Gastrocnemius medialis (tissue), 4 donors: ENCODE results near the gene DRC3. TPM values are rescaled to one million over a fixed set of nuclear protein-coding genes. Genes with fewer than 3 reads are reported as not detected.

Experiments
- ATAC-seq, 2 donors: fragments of 150-250 bp; one replicate each; pipeline ENCODE4 v1.9.1; 2016
- DNase-seq, 2 donors: peaks; one replicate each; pipeline ENCODE4 v3.0.0-alpha.2; 2019
- H3K27ac ChIP-seq, 4 donors: fragments of 200-600 bp; sonication (generic); 1 replicate in 1 of 4; 2 replicates in 3 of 4; pipeline ENCODE4 v1.5.1; 2016 to 2018; ENCODE audit warnings: mild to moderate bottlenecking in 2 of 4, moderate library complexity in 1 of 4
- H3K27me3 ChIP-seq, 3 donors: fragments of 200-600 bp; sonication (generic) in 2 of 3; 1 replicate in 1 of 3; 2 replicates in 2 of 3; pipeline versions ENCODE4 v1.5.1 to v1.6.0; 2016 to 2019; ENCODE audit warnings: mild to moderate bottlenecking in 1 of 3, moderate library complexity in 1 of 3
- H3K36me3 ChIP-seq, 2 donors: fragments of 200-600 bp; sonication (generic) in 1 of 2; one replicate each; pipeline ENCODE4 v1.5.1; 2017 to 2018
- H3K4me1 ChIP-seq, 2 donors: fragments of 200-600 bp; sonication (generic) in 1 of 2; one replicate each; pipeline ENCODE4 v1.5.1; 2016 to 2017; ENCODE audit warnings: mild to moderate bottlenecking in 2 of 2
- H3K4me3 ChIP-seq, 4 donors: fragments of 200-600 bp; sonication (generic) in 3 of 4; 1 replicate in 1 of 4; 2 replicates in 3 of 4; pipeline ENCODE4 v1.5.1; 2016 to 2019; ENCODE audit warnings: mild to moderate bottlenecking in 2 of 4
- H3K9me3 ChIP-seq, 3 donors: fragments of 200-600 bp; sonication (generic) in 2 of 3; 1 replicate in 1 of 3; 2 replicates in 2 of 3; pipeline ENCODE4 v1.5.1; 2016 to 2019
- POLR2A ChIP-seq, 2 donors: fragments of 450-650 bp; IDR thresholded peaks; one replicate each; pipeline ENCODE4 v1.6.1; 2017; ENCODE audit warnings: antibody characterized with exemption in 2 of 2, mild to moderate bottlenecking in 2 of 2, moderate library complexity in 2 of 2
- in situ Hi-C, 4 donors: fragments of 200-750 bp; cut with MboI; loops; one replicate each; pipeline versions ENCODE4 v1.15.0 to v1.8.0; 2017; ENCODE audit warnings: low sequenced_read_pairs in 4 of 4
- intact Hi-C: fragments of 100-400 bp; cut with DNase I; formaldehyde crosslinking; loops from one replicate; pipeline ENCODE4 v1.15.1; 2023; ENCODE audit warnings: low total_unique reads
- total RNA-seq, 4 donors: library from RNA; depleted of rRNA; stranded (reverse); fragments of >200 nt; gene quantifications; one replicate each; pipeline versions ENCODE4 v1.1.0 to v1.2.3, GENCODE V29; 2016
- TF ChIP-seq, protein P1 (sequence below), 5 experiments: fragments of 450-650 bp in 3 of 5; fragments of 200-600 bp in 2 of 5; sonication (generic) in 2 of 5; IDR thresholded peaks in 4 of 5; conservative IDR thresholded peaks in 1 of 5; 1 replicate in 4 of 5; 2 replicates in 1 of 5; pipeline ENCODE4 v1.5.1; 2016 to 2019; ENCODE audit warnings: antibody characterized with exemption in 5 of 5, mild to moderate bottlenecking in 3 of 5, moderate library complexity in 3 of 5

Gene DRC3
- total RNA-seq, 4 donors from 2014 or later, result 0.05 to 0.81 (median 0.28) TPM

DNA sequence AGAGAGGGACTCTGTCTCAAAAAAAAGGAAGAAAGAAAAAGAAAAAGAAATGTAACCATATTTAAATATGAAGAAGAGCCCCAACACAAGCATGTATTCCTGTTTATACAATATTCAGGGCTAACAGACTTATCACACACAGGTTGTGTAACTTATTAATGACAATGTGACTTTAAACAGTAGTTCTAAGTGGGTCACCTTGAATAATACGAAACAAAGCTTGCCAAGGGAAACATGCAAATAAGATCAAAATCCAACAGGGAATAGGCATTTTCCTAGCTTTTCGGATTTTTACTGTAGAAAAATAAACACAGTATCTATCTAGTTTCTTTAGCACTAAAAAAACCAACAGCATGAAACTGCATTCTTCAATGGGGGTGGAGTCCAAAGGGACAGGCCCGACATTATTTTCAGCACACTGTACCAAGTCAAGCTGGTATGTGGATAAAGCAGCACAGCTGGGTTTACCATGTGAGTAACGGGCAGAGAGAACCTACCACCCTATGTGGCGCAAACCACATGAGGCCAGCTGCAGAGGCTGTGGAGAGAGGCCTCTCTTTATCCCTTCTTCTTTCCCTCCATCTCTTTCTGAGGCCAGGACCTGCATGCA, 45.7 kb upstream of the DRC3 start:
- peak overlapping the region; percentile 8 to 60 (median 45) for H3K27ac ChIP-seq
- TF ChIP-seq, protein P1, sequence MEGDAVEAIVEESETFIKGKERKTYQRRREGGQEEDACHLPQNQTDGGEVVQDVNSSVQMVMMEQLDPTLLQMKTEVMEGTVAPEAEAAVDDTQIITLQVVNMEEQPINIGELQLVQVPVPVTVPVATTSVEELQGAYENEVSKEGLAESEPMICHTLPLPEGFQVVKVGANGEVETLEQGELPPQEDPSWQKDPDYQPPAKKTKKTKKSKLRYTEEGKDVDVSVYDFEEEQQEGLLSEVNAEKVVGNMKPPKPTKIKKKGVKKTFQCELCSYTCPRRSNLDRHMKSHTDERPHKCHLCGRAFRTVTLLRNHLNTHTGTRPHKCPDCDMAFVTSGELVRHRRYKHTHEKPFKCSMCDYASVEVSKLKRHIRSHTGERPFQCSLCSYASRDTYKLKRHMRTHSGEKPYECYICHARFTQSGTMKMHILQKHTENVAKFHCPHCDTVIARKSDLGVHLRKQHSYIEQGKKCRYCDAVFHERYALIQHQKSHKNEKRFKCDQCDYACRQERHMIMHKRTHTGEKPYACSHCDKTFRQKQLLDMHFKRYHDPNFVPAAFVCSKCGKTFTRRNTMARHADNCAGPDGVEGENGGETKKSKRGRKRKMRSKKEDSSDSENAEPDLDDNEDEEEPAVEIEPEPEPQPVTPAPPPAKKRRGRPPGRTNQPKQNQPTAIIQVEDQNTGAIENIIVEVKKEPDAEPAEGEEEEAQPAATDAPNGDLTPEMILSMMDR (IDR thresholded peaks at IDR 0.05 in 4 of 5, conservative IDR thresholded peaks at IDR 0.05 in 1 of 5), result no peak
- no peak for TF ChIP-seq POLR2A (IDR thresholded peaks at IDR 0.05)
- ATAC-seq (no peak), DNase-seq (no peak)
- peaks cover 40 to 52% of the 10 kb centered on the region in 2 donors for H3K4me1 ChIP-seq
- intact Hi-C loops (no loop called here), in situ Hi-C loops (loop anchor here in 2 of 4 donors (10.0 to 25.0 kb wide), 2 partner anchors 58 to 110 kb away; partner anchors contain the start of genes ATPAF2 (in 1 of the 2) and GID4 (in 1 of the 2))
- no peak overlapping the region for H3K4me3 ChIP-seq
- no peaks in the 10 kb centered on the region for H3K27me3 ChIP-seq
- no peaks in the 10 kb centered on the region for H3K9me3 ChIP-seq
- no peaks in the 10 kb centered on the region for H3K36me3 ChIP-seq

DNA sequence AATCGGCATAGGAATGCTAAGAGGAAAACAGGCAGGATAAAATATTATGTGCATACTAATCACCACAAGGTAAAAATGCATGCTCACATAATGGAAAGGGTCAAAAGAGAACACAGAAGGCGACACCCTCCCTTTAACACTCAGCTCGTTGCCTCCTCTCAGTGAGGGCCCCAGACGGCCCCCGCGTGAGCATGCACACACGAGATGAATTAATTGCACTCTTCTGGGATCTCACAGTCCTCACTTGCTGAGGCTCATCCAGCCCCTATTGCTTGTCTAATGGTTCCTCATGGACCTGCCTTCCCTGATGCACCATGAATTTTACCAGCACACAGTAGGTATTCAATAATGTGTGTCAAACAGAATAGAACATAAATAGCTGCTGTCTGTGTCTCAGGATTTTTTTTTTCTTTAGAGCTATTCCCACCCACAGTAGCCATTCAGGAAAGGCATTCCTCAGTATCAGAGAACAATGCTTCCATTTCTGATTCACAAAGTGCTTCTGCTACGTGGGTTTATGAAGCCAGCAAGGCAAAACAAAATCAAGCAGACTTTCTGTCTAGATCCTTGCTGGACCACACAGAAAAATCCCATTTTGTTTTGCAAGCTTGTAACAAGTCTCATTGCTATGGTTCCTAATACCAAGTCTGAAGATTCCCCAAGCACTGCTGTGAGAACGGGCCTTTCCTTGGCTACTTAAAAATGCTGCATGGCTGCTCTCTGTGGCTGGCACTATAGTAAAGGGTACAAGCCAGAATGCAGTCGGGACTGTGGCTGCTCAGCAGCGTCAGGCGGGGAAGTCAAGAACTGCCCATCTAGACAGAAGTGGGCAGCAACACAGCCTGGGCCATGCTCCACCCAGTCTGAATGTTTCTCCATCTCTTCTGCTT, 44.0 kb upstream of the DRC3 start:
- no peaks in the 10 kb centered on the region for H3K27me3 ChIP-seq
- peaks cover 25 to 38% of the 10 kb centered on the region in 2 donors for H3K4me1 ChIP-seq
- no peaks in the 10 kb centered on the region for H3K9me3 ChIP-seq
- TF ChIP-seq, protein P1 (IDR thresholded peaks at IDR 0.05 in 4 of 5, conservative IDR thresholded peaks at IDR 0.05 in 1 of 5), result no peak
- no peak for TF ChIP-seq POLR2A (IDR thresholded peaks at IDR 0.05)
- no peak overlapping the region for H3K4me3 ChIP-seq
- in situ Hi-C loops, result loop anchor here in 2 of 4 donors (10.0 to 25.0 kb wide), 2 partner anchors 56 to 109 kb away; partner anchors contain the start of genes ATPAF2 (in 1 of the 2) and GID4 (in 1 of the 2)
- H3K27ac ChIP-seq, result peak overlapping the region in 1 of 4 donors; percentile 10
- intact Hi-C loops, result no loop called here
- H3K36me3 ChIP-seq, result no peaks in the 10 kb centered on the region
- DNase-seq (no peak), ATAC-seq (peak in 1 of 2 donors; percentile 16)

DNA sequence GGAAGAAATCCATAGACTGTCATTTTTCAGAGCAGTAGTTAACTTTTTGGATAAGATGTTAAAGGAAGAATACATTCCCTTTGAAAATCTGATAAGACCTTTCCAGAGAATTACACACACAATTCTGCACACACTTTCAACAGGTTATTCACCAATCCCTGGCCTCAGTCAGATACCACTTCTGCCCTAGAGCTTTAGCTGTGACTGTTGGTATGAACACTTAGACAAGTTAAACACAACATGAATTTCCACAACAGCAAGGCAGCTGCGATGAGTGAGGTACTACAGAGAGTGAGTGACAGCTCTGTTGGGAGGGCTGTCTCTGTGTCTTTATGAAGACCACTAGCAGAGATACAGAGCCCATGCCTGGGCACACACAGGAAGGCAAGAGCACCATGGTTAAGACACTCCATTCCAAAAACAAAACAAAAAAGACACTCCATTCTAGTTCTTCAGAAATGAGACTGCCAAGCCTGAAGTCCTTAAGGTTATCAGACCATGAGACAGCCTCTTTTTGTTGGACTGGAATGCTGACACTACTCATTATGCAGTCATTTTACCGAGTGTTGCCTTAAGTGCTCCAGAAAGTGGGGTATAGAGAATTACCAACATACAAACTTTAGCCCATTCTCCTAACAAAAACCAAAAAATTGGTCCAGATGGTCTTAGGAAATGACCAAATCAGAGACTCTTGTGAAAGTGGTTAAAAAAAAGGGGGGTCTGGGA, 42.8 kb upstream of the DRC3 start:
- no peaks in the 10 kb centered on the region for H3K36me3 ChIP-seq
- ATAC-seq, result no peak
- H3K4me3 ChIP-seq, result no peak overlapping the region
- H3K27ac ChIP-seq, result no peak overlapping the region
- DNase-seq, result no peak
- H3K9me3 ChIP-seq, result no peaks in the 10 kb centered on the region
- peaks cover 28 to 44% of the 10 kb centered on the region in 2 donors for H3K4me1 ChIP-seq
- TF ChIP-seq POLR2A (IDR thresholded peaks at IDR 0.05), result no peak
- TF ChIP-seq, protein P1 (IDR thresholded peaks at IDR 0.05 in 4 of 5, conservative IDR thresholded peaks at IDR 0.05 in 1 of 5), result no peak
- in situ Hi-C loops (loop anchor here in 2 of 4 donors (10.0 to 25.0 kb wide), 2 partner anchors 55 to 107 kb away; partner anchors contain the start of genes ATPAF2 (in 1 of the 2) and GID4 (in 1 of the 2)), intact Hi-C loops (no loop called here)
- H3K27me3 ChIP-seq, result no peaks in the 10 kb centered on the region

DNA sequence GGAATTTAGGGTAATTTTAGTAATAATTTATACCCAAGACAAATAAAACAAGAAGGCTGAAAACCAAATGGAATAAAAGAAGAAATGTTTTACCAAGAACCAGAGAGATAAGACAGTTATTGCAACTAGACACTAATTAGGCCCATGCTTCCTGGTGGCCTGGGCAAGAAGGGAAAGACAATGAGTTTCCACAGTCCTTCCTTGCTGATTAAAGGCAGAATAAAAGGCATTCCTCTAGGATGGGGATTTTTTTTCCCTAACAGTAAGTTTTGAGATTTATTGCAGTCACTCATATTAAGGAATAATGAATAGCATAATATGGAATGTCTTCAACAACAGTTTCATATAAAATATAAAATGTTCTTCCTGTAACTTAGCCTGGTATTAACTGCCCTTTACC, 42.0 kb upstream of the DRC3 start:
- intact Hi-C loops, result no loop called here
- H3K36me3 ChIP-seq, result no peaks in the 10 kb centered on the region
- no peak for ATAC-seq
- TF ChIP-seq, protein P1 (IDR thresholded peaks at IDR 0.05 in 4 of 5, conservative IDR thresholded peaks at IDR 0.05 in 1 of 5), result no peak
- no peak for TF ChIP-seq POLR2A (IDR thresholded peaks at IDR 0.05)
- in situ Hi-C loops, result loop anchor here in 1 of 4 donors (25.0 kb wide), 1 partner anchor 107 kb away; the partner anchor contains the start of genes ATPAF2 and GID4
- H3K4me1 ChIP-seq, result peaks cover 36 to 51% of the 10 kb centered on the region in 2 donors
- H3K4me3 ChIP-seq, result no peak overlapping the region
- no peak overlapping the region for H3K27ac ChIP-seq
- DNase-seq, result no peak
- no peaks in the 10 kb centered on the region for H3K9me3 ChIP-seq
- no peaks in the 10 kb centered on the region for H3K27me3 ChIP-seq
